ENCODE results near the gene LYPD8. TPM values are rescaled to one million over a fixed set of nuclear protein-coding genes. Genes with fewer than 3 reads are reported as not detected.

The LYPD8 gene
- total RNA-seq, 2 donors from 2014 or later: not detected

GRCh38 chr1:248751635-248752034 lies 3.9 kb downstream of the LYPD8 start:
- Histone ChIP-seq H3K27ac (no peak overlapping the region), H3K9me3 (no peaks in the 10 kb centered on the region), H3K4me3 (no peak overlapping the region), H3K4me1 (no peaks in the 10 kb centered on the region), H3K36me3 (replicated peaks in 1 of 2; ENCODE audit: insufficient read depth in 1 of 2, low read depth in 2 of 2) (no peaks in the 10 kb centered on the region), H3K27me3 (no peaks in the 10 kb centered on the region)
- DNase-seq: no peak
- WGBS, 2 donors: 65 to 73% methylated on average over 4 of the region's 4 CpGs
- intact Hi-C loops (cut with DNase I): no loop called here
- no peak for ATAC-seq
- TF ChIP-seq POLR2A (IDR thresholded peaks at IDR 0.05) (no peak), CTCF (IDR thresholded peaks at IDR 0.05) (no peak)

DNA sequence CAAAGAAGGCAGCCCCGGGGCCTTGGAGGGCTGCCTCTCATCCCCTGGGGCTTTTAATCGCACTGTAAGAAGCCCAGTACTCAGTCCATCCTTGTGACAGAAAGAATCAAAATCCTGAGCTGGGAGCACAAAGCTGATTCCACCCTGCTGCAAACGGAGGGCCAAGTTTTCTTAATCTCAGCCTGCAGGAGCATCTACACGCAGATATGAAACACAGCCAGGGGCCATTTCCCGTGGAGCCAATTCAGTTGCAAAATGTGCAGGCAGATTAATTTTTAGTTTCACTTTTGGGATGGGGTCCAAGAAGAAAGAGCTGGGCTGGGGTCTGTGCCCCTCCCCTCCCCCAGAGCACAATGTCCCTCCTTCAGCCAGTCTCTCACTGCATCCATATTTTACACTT lies 4.4 kb downstream of the LYPD8 start:
- intact Hi-C loops (cut with DNase I): no loop called here
- ATAC-seq: no peak
- Histone ChIP-seq H3K4me1 (no peaks in the 10 kb centered on the region), H3K9me3 (no peaks in the 10 kb centered on the region), H3K4me3 (no peak overlapping the region), H3K36me3 (replicated peaks in 1 of 2; ENCODE audit: insufficient read depth in 1 of 2, low read depth in 2 of 2) (no peaks in the 10 kb centered on the region), H3K27me3 (no peaks in the 10 kb centered on the region), H3K27ac (no peak overlapping the region)
- DNase-seq: no peak
- no peak for TF ChIP-seq CTCF (IDR thresholded peaks at IDR 0.05)
- TF ChIP-seq POLR2A (IDR thresholded peaks at IDR 0.05): no peak
- 49 to 58% methylated on average over 5 of the region's 5 CpGs for WGBS, 2 donors

DNA sequence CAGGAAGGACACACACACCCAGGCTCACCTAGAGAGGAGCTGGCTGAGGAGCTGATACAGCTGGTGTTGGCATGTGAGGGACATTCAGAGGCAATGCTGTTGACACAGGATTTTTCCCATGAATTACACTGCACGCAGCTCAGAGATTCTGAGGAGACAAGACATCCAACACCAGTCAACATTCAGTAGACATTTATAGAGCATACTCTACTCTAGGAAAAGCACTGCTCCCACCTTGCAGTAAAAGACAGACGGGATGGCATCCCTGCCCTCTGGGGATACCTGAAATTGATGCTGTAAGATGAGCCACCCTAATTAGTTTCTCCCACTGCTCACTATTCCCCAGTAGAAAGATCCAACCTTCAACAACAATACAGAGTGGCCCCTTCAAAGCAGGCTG lies 5.1 kb downstream of the LYPD8 start:
- no peaks in the 10 kb centered on the region for H3K27me3 ChIP-seq
- no peaks in the 10 kb centered on the region for H3K36me3 ChIP-seq (replicated peaks in 1 of 2; ENCODE audit: insufficient read depth in 1 of 2, low read depth in 2 of 2)
- no peaks in the 10 kb centered on the region for H3K9me3 ChIP-seq
- intact Hi-C loops (cut with DNase I): no loop called here
- no peak overlapping the region for H3K27ac ChIP-seq
- no peak for DNase-seq
- no peak overlapping the region for H3K4me3 ChIP-seq
- no peak for TF ChIP-seq CTCF (IDR thresholded peaks at IDR 0.05)
- TF ChIP-seq POLR2A (IDR thresholded peaks at IDR 0.05): no peak
- no peak for ATAC-seq
- 50 to 63% methylated on average over 2 of the region's 2 CpGs for WGBS, 2 donors
- no peaks in the 10 kb centered on the region for H3K4me1 ChIP-seq

GRCh38 chr1:248748211-248748610 lies 7.3 kb downstream of the LYPD8 start:
- ATAC-seq (no peak), DNase-seq (no peak)
- Histone ChIP-seq H3K27me3 (no peaks in the 10 kb centered on the region), H3K4me1 (no peaks in the 10 kb centered on the region), H3K4me3 (no peak overlapping the region), H3K27ac (no peak overlapping the region), H3K9me3 (no peaks in the 10 kb centered on the region), H3K36me3 (replicated peaks in 1 of 2; ENCODE audit: insufficient read depth in 1 of 2, low read depth in 2 of 2) (no peaks in the 10 kb centered on the region)
- WGBS, 2 donors: 79 to 83% methylated on average over 3 to 10 of the region's 10 CpGs
- intact Hi-C loops (cut with DNase I): no loop called here
- TF ChIP-seq CTCF (IDR thresholded peaks at IDR 0.05) (no peak), POLR2A (IDR thresholded peaks at IDR 0.05) (no peak)

- TF ChIP-seq POLR2A (IDR thresholded peaks at IDR 0.05) (no peak), CTCF (IDR thresholded peaks at IDR 0.05) (no peak)
- Histone ChIP-seq H3K36me3 (replicated peaks in 1 of 2; ENCODE audit: insufficient read depth in 1 of 2, low read depth in 2 of 2) (no peaks in the 10 kb centered on the region), H3K9me3 (no peaks in the 10 kb centered on the region), H3K27ac (no peak overlapping the region), H3K4me3 (no peak overlapping the region), H3K27me3 (no peaks in the 10 kb centered on the region), H3K4me1 (no peaks in the 10 kb centered on the region)
- no peak for ATAC-seq
- no peak for DNase-seq
- WGBS, 2 donors: 88 to 91% methylated on average over 7 of the region's 7 CpGs
- intact Hi-C loops (cut with DNase I): no loop called here
Measured at GRCh38 chr1:248740876-248741275, 14.7 kb downstream of the LYPD8 start.
